Measurements from ENCODE around the gene RASSF1. TPM values are rescaled to one million over a fixed set of nuclear protein-coding genes. Genes with fewer than 3 reads are reported as not detected.
"Not testable (repeated sequence)": the region's sequence is repeated elsewhere in the genome, so short reads cannot be mapped to it uniquely, and the experiment has no call there.

RASSF1 gene
- total and polyA plus RNA-seq, 10 of the 15 experiments (the other 5 are each of a cell fraction or from before 2014, with no cell fraction given): 4.4 to 59.6 (median 37.2) TPM

DNA sequence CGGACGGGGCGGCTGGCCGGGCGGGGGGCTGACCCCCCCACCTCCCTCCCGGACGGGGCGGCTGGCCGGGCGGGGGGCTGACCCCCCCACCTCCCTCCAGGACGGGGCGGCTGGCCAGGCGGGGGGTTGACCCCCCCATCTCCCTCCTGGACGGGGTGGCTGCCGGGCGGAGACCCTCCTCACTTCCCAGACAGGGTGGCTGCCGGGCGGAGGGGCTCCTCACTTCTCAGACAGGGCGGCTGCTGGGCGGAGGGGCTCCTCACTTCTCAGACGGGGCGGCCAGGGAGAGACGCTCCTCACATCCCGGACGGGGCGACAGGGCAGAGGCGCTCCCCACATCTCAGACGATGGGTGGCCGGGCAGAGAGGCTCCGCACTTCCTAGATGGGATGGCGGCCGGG lies 28.6 kb downstream of the RASSF1 start:
- H4K20me1 ChIP-seq (ENCODE audit: control insufficient read depth, insufficient read depth); H3K27ac ChIP-seq (ENCODE audit: control insufficient read depth, insufficient read depth); in situ Hi-C loops (cut with MboI); POLR2A ChIA-PET; SMC1A ChIA-PET (ENCODE audit: uncharacterized antibody, unreplicated experiment); H3K79me2 ChIP-seq (ENCODE audit: control insufficient read depth, insufficient read depth, low read length); H3K4me2 ChIP-seq (ENCODE audit: control insufficient read depth, insufficient read depth); H2AFZ ChIP-seq (ENCODE audit: control insufficient read depth, low read depth, low read length); H3K9me3 ChIP-seq (replicated peaks; ENCODE audit: control insufficient read depth, insufficient read depth, low read length); BruUV-seq (replicated peaks); H3K4me3 ChIP-seq; RAD21 ChIA-PET (ENCODE audit: unreplicated experiment); H3K4me1 ChIP-seq (ENCODE audit: control insufficient read depth, insufficient read depth, low read length); H3K9ac ChIP-seq (ENCODE audit: control insufficient read depth, insufficient read depth, low read length); ATAC-seq; DNase-seq (ENCODE audit: low read depth, low spot score); H3K27me3 ChIP-seq (replicated peaks in 1 of 2; ENCODE audit: control insufficient read depth in 2 of 2, insufficient read depth in 2 of 2, low read length in 1 of 2); H3K36me3 ChIP-seq (ENCODE audit: control insufficient read depth in 2 of 2, insufficient read depth in 2 of 2, low read length in 1 of 2); CTCF ChIA-PET; FAIRE-seq; intact Hi-C loops (cut with micrococcal nuclease; ENCODE audit: unreplicated experiment): not testable (repeated sequence)
- 92% methylated on average over 15 of the region's 32 CpGs for WGBS (ENCODE audit: insufficient coverage, insufficient replicate concordance, low lambda C conversion rate, missing lambda C conversion rate)

DNA sequence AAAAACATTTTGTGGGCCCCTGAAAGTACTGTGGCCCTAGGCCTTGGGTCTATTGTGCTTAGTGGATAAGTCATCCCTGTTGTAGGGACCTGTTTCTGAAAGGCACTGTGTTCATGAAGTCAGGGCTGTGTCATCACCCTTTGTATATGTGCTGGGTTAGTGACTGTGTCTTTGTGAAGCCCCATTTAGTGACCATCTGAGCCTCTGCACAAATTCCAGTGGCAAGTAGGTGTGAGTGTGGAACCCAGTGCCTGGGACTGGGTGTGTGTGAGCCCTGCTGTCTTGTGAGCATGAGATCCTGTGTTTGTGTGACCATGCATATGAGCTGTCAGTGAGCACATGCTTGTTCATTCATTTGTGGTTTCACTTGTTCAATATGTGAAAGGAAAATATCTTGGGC lies 36.0 kb downstream of the RASSF1 start:
- in situ Hi-C loops (cut with MboI) (no loop called here), intact Hi-C loops (cut with micrococcal nuclease; ENCODE audit: unreplicated experiment) (no loop called here)
- no peak for TF ChIP-seq RELA (IDR thresholded peaks at IDR 0.05; ENCODE audit: borderline replicate concordance, partially characterized antibody)
- TF ChIP-seq CBX5 (IDR thresholded peaks at IDR 0.05; ENCODE audit: low read depth): no peak
- no peak for TF ChIP-seq IRF4 (IDR thresholded peaks at IDR 0.05; ENCODE audit: low read depth, low read length)
- no peak for TF ChIP-seq NRF1 (conservative IDR thresholded peaks at IDR 0.05; ENCODE audit: low read depth, low read length)
- Histone ChIP-seq H3K27ac (ENCODE audit: control insufficient read depth, insufficient read depth) (no peak overlapping the region), H3K27me3 (replicated peaks in 1 of 2; ENCODE audit: control insufficient read depth in 2 of 2, insufficient read depth in 2 of 2, low read length in 1 of 2) (no peaks in the 10 kb centered on the region), H4K20me1 (ENCODE audit: control insufficient read depth, insufficient read depth) (no peaks in the 10 kb centered on the region), H3K4me2 (ENCODE audit: control insufficient read depth, insufficient read depth) (no peak overlapping the region), H3K79me2 (ENCODE audit: control insufficient read depth, insufficient read depth, low read length) (0 out of 2 replicates have a peak, but pooled peaks cover 2% of the 10 kb centered on the region), H3K9me3 (replicated peaks; ENCODE audit: control insufficient read depth, insufficient read depth, low read length) (no peaks in the 10 kb centered on the region), H3K4me3 (no peak overlapping the region), H3K9ac (ENCODE audit: control insufficient read depth, insufficient read depth, low read length) (no peak overlapping the region), H2AFZ (ENCODE audit: control insufficient read depth, low read depth, low read length) (no peak overlapping the region), H3K36me3 (ENCODE audit: control insufficient read depth in 2 of 2, insufficient read depth in 2 of 2, low read length in 1 of 2) (no peaks in the 10 kb centered on the region), H3K4me1 (ENCODE audit: control insufficient read depth, insufficient read depth, low read length) (no peaks in the 10 kb centered on the region; the same call in 1 of the 2 replicates)
- CTCF ChIA-PET: interaction anchor here (2.1 kb wide), 1 partner anchor 19 kb away, joined by 11 read pairs; no protein-coding TSS in a partner anchor
- DNase-seq (ENCODE audit: low read depth, low spot score) (no peak), ATAC-seq (no peak), FAIRE-seq (no peak)
- no TSS peak for BruUV-seq (replicated peaks)
- RAD21 ChIA-PET (ENCODE audit: unreplicated experiment): no interaction called here
- POLR2A ChIA-PET: no interaction called here
- SMC1A ChIA-PET (ENCODE audit: uncharacterized antibody, unreplicated experiment): interaction anchor here (0.6 kb wide), 1 partner anchor 70 kb away, joined by 3 read pairs; no protein-coding TSS in a partner anchor

Data from GM12878 (cell line).